Osteoblast (primary cell): ENCODE measurements around the gene NEK5. TPM values are rescaled to one million over a fixed set of nuclear protein-coding genes. Genes with fewer than 3 reads are reported as not detected.

Experiments used
- DNase-seq: peaks from one replicate; pipeline ENCODE4 v3.0.0; 2011; ENCODE audit warnings: low spot score, mixed read lengths; ENCODE audit not compliant: insufficient read length; ENCODE audit errors: missing footprints
- H2AFZ ChIP-seq: 2 replicates; pipeline ENCODE4 v1.6.0; 2011; ENCODE audit warnings: mild to moderate bottlenecking, low read length
- H3K27ac ChIP-seq: 2 replicates; pipeline ENCODE4 v1.5.1; 2011; ENCODE audit warnings: mild to moderate bottlenecking, low read depth, low read length, moderate library complexity
- H3K27me3 ChIP-seq: 2 replicates; pipeline ENCODE4 v1.6.0; 2012; ENCODE audit warnings: mild to moderate bottlenecking, control low read depth, inconsistent platforms, low read length, moderate library complexity; ENCODE audit not compliant: insufficient read depth
- H3K36me3 ChIP-seq: 2 replicates; pipeline ENCODE4 v1.5.1; 2011; ENCODE audit warnings: mild to moderate bottlenecking, low read length, control low read depth, moderate library complexity; ENCODE audit not compliant: insufficient read depth
- H3K4me1 ChIP-seq: 2 replicates; pipeline ENCODE4 v1.5.1; 2011; ENCODE audit warnings: mild to moderate bottlenecking, low read length, control low read depth, moderate library complexity; ENCODE audit not compliant: insufficient read depth
- H3K4me2 ChIP-seq: 2 replicates; pipeline ENCODE4 v1.6.0; 2011; ENCODE audit warnings: mild to moderate bottlenecking, low read length; ENCODE audit not compliant: insufficient read depth
- H3K4me3 ChIP-seq: fragments of 200-600 bp; sonication (generic); 3 replicates; pipeline ENCODE4 v1.5.1; 2012; ENCODE audit warnings: mild to moderate bottlenecking, low read length, inconsistent platforms; ENCODE audit not compliant: insufficient read depth
- H3K79me2 ChIP-seq: 2 replicates; pipeline ENCODE4 v1.6.0; 2012; ENCODE audit warnings: mild to moderate bottlenecking, low read length, control low read depth, inconsistent platforms; ENCODE audit not compliant: insufficient read depth
- H3K9me3 ChIP-seq: 2 replicates; pipeline ENCODE4 v1.5.1; 2011; ENCODE audit warnings: low read depth, low read length, control low read depth
- H4K20me1 ChIP-seq: 2 replicates; pipeline ENCODE4 v1.6.0; 2012; ENCODE audit warnings: mild to moderate bottlenecking, low read length, control low read depth; ENCODE audit not compliant: insufficient read depth
- total RNA-seq: library from RNA; depleted of rRNA; stranded (reverse); fragments of >200 nt; gene quantifications from 2 replicates; pipeline ENCODE4 v1.2.3, GENCODE V29; 2012
- TF ChIP-seq, protein P1 (sequence below): IDR thresholded peaks from 2 replicates; pipeline ENCODE4 v1.5.1; 2011; ENCODE audit warnings: mild to moderate bottlenecking, low read depth, low read length, moderate library complexity; ENCODE audit errors: extremely low read depth

Gene NEK5
- total RNA-seq, 1 donor = 0.36 TPM

DNA sequence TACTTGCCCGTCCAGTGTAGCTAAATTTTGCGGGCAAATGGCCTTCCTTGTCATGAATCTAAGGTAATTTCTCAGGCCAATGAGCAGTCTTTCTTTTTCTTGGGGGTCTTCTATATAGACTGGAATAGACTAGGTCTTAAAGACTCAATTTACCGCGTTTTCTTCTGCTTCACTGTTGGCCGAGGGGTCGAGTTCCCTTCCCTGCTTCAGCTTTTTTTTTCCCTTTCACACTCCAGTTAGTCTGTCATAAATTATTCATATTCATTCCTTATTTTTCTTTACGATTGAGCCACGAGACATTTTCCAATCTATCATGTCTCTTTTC lies 116.4 kb downstream of the NEK5 start:
- TF ChIP-seq, protein P1, sequence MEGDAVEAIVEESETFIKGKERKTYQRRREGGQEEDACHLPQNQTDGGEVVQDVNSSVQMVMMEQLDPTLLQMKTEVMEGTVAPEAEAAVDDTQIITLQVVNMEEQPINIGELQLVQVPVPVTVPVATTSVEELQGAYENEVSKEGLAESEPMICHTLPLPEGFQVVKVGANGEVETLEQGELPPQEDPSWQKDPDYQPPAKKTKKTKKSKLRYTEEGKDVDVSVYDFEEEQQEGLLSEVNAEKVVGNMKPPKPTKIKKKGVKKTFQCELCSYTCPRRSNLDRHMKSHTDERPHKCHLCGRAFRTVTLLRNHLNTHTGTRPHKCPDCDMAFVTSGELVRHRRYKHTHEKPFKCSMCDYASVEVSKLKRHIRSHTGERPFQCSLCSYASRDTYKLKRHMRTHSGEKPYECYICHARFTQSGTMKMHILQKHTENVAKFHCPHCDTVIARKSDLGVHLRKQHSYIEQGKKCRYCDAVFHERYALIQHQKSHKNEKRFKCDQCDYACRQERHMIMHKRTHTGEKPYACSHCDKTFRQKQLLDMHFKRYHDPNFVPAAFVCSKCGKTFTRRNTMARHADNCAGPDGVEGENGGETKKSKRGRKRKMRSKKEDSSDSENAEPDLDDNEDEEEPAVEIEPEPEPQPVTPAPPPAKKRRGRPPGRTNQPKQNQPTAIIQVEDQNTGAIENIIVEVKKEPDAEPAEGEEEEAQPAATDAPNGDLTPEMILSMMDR = no peak
- peaks cover under 1% of the 10 kb centered on the region for H3K36me3 ChIP-seq
- H3K27ac ChIP-seq = peak overlapping the region; percentile 89
- H3K4me1 ChIP-seq = peaks cover 14% of the 10 kb centered on the region
- DNase-seq = no peak
- no peaks in the 10 kb centered on the region for H3K9me3 ChIP-seq
- peak overlapping the region; percentile 79 for H3K4me3 ChIP-seq
- peaks cover 4% of the 10 kb centered on the region for H4K20me1 ChIP-seq
- peak overlapping the region; percentile 91 for H2AFZ ChIP-seq
- H3K4me2 ChIP-seq = peak overlapping the region; percentile 84
- H3K79me2 ChIP-seq = peaks cover 52% of the 10 kb centered on the region
- H3K27me3 ChIP-seq = peaks cover 15% of the 10 kb centered on the region

DNA sequence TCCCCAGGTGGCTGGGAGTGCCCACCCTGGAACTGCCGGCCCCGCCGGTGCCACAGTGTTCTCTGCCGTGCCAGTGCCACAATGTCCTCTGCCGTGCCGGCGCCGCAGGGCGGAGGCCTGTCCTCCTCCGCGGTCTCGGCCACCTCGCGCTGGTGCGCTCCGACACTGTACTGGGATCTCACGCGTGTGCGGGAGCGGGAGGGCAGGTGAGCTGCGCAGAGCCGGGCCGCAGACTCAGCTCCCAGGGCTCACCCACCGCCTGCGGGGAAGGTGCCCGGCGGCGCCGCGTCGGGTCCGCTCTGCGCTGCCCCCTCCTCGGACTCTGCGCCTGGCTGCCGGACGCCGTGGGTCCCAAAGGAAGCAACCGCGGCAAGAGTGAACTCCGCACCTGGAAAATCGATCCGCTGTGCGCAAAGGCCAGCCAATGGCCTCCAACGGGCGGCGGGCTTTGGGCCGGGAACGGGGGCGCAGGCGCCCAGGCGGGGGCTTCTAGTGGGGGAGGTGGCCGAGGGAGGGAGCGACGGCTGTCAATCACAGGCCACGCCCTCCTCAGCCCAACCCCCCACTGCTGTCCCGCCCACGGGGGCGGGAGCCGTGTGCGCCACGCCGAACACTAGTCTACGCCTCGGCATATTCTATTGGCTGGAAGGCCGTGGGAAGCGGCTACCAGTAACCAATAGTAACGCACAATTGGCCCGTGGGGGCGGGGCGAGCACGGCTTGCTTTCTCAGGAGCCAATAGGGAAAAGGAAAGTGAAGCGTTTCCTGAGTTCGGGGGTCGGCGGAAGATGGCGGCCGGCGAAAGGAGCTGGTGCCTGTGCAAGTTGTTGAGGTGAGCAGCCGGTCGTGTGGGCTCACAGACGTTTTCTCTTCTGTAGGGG lies 117.0 kb downstream of the NEK5 start, which contains the start of gene ALG11:
Gene ALG11 (plus strand): TSS at position 767 of the 880 bp plus-strand sequence. CDS start 21 bp downstream, at position 788.
- peak within 1 kb of the TSS; percentile 97 for H2AFZ ChIP-seq
- H3K79me2 ChIP-seq = peaks cover 47% of the 10 kb centered on the region
- TF ChIP-seq, protein P1 = no peak

DNA sequence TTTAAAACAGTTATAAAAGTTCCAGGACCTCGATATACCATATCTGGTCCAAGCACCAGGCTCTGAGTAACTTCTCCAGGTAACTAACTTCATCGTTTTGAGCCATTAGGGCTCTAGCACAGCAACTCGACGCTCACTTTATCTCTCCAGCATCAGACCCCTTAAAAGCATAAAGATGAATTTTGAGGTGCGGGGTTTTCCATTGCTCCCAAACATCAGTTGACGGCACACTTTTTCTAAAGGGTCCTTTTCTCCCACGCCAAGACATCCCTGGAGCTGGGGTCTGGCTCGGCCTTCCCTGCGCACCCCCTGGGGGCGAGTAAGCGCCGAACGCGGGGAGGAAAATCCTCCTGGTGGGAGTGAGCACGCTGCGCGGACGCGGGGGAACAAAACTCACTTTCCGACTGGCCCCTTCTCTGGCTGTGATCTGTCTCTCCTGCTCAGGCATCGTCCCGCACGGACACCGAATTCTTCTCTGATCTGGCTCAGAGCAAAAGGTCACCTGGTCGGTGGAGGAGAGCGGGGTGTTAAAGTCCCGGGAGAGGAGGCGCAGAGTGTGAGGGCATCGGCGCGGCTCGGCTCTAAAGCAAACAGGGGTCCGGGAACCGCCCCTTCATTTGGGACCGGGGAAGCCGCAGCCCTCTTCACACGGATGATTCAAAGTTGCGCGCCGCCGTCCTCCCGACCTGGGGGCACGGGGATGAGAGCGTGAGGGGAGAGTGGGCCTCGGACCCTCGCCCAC lies 117.8 kb downstream of the NEK5 start, which contains the start of gene ATP7B:
Gene ATP7B (minus strand): TSS at position 561 of the 742 bp plus-strand sequence. CDS start 113 bp downstream, at position 448.
- Histone ChIP-seq H3K27ac (peak within 1 kb of the TSS; percentile 89), H3K4me3 (peak within 1 kb of the TSS; percentile 79), H2AFZ (peak within 1 kb of the TSS; percentile 97), H3K4me1 (peaks cover 14% of the 10 kb centered on the region), H3K79me2 (peaks cover 39% of the 10 kb centered on the region), H3K27me3 (peaks cover 15% of the 10 kb centered on the region), H3K36me3 (no peaks in the 10 kb centered on the region), H3K9me3 (no peaks in the 10 kb centered on the region), H4K20me1 (no peaks in the 10 kb centered on the region), H3K4me2 (peak within 1 kb of the TSS; percentile 94)
- DNase-seq = peak; percentile 73
- TF ChIP-seq, protein P1 = no peak

More for the DNA sequence above, 117.0 kb downstream of the NEK5 start, which contains the start of gene ALG11:
- H3K4me3 ChIP-seq = peak within 1 kb of the TSS; percentile 79
- peaks cover 14% of the 10 kb centered on the region for H3K4me1 ChIP-seq
- peak within 1 kb of the TSS; percentile 94 for H3K4me2 ChIP-seq
- no peaks in the 10 kb centered on the region for H3K36me3 ChIP-seq
- no peaks in the 10 kb centered on the region for H3K9me3 ChIP-seq
- peak within 1 kb of the TSS; percentile 89 for H3K27ac ChIP-seq
- peak; percentile 99 for DNase-seq
- peaks cover 2% of the 10 kb centered on the region for H4K20me1 ChIP-seq
- H3K27me3 ChIP-seq = peaks cover 15% of the 10 kb centered on the region

DNA sequence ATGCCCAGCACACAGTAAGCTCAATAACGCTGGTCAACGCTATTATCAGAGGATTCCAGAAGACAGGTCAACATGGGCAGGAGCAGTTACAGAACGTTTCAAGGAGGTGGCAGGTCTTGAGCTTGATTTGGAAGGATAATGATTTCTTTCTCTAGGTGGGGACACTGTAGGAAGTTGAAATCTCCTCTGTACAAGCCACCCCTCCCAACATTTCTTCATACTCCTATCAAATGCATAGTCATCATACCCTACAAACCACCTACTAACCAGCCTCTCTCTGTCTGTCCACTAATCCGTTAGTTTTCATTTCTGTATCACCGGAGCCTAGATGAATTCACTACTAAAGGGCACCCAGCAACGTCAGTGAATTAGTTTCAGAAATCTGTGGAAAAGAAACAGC lies 118.9 kb downstream of the NEK5 start:
- TF ChIP-seq, protein P1 = no peak
- no peak overlapping the region for H3K27ac ChIP-seq
- peaks cover 15% of the 10 kb centered on the region for H3K27me3 ChIP-seq
- DNase-seq = no peak
- H4K20me1 ChIP-seq = no peaks in the 10 kb centered on the region
- H3K4me1 ChIP-seq = peaks cover 14% of the 10 kb centered on the region
- H3K4me3 ChIP-seq = no peak overlapping the region
- H3K4me2 ChIP-seq = no peak overlapping the region
- no peaks in the 10 kb centered on the region for H3K9me3 ChIP-seq
- no peak overlapping the region for H2AFZ ChIP-seq
- peaks cover 28% of the 10 kb centered on the region for H3K79me2 ChIP-seq
- H3K36me3 ChIP-seq = no peaks in the 10 kb centered on the region
